Sciatic nerve (tissue), 2 donors: ENCODE measurements around the gene DPYSL4. TPM values are rescaled to one million over a fixed set of nuclear protein-coding genes. Genes with fewer than 3 reads are reported as not detected.

ENCODE experiments used
- ATAC-seq: fragments of 200-7000 bp; cut with Tn5 transposase; one replicate; pipeline ENCODE4 v1.9.1; 2020; ENCODE audit warnings: mild to moderate bottlenecking, moderate library complexity
- DNase-seq: peaks from one replicate; pipeline ENCODE4 v3.0.0-alpha.2; 2020; ENCODE audit warnings: low spot score
- intact Hi-C: fragments of 100-400 bp; cut with DNase I; formaldehyde crosslinking; loops from one replicate; pipeline ENCODE4 v1.14.2; 2022
- total RNA-seq: library from RNA; stranded (reverse); fragmentation: NEBNext Ultra II Directional; extraction: Animal tissue kit (Norgen Biotek cat#: 25700); gene quantifications from one replicate; pipeline ENCODE4 v1.2.1, GENCODE V29; 2021
- donor health status: DM: no; HTN: no; CAD: no.
- donor health status: DM: no; HTN: no; CAD: no.

The DPYSL4 gene
- total RNA-seq, 1 donor from 2014 or later = 0.31 TPM

DNA sequence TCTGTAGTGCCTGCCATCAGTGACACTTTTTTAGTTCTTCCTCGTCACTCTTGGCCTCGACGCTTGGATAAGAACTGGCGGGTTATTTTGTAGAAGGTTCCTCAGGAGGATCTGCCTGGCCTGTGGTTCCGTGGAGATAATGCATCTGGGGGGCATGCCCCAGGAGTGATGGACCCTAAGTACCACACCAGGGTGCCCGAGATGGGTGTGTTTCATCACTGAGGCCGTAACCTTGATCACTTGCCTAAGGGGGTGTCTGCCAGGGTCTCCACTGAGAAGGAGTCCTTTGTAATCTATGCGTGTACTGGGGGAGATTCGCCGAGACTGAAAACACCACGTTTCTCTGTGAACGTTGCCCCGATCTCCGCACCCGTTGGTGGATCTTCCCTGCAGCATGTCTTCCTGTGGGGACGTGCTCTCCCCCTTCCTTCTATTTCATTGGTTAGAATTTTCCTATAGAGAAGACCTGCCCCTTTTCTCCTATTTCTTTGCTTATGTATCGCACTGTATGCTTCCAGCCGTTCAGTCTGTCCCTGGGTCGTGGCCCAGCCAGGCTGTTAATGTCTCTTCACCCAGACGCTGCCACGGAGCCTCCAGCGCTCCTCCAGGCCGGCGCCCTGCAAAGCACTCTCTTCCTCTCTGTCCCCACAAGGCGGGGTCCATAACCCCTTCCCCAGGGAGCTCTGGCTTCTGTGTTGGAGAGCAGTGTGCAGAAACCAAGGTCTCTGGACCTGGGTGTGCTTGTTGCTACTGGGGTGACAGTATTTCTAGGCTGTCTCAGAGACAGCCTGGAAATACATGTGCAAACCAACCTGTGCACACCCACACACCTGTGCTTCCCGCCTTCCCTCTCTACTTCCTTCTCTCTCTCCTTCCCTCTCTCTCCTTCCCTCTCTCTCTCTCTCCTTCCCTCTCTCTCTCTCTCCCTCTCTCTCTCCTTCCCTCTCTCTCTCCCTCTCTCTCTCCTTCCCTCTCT, 14.4 kb upstream of the DPYSL4 start:
- no peak for DNase-seq
- no peak for ATAC-seq
- intact Hi-C loops = no loop called here

DNA sequence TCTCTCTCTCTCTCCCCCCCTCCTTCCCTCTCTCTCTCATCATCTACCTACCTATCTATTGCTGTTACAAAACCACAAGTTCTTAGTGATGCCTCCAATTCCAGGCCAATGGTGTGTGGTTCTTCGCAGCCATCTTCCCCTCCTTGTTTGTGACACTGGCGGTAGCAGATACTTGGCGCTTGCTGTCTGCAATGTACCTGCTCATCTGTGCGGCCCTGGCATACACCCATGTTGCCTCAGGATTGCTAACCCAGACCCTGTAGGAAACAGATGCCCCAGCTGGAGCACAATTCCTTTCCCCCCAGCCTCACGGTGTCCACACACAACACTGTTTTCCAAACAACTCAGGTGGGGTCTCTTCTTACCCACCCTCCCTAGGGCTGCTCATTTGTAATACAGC, 13.6 kb upstream of the DPYSL4 start:
- DNase-seq (no peak), ATAC-seq (no peak)
- intact Hi-C loops = no loop called here

DNA sequence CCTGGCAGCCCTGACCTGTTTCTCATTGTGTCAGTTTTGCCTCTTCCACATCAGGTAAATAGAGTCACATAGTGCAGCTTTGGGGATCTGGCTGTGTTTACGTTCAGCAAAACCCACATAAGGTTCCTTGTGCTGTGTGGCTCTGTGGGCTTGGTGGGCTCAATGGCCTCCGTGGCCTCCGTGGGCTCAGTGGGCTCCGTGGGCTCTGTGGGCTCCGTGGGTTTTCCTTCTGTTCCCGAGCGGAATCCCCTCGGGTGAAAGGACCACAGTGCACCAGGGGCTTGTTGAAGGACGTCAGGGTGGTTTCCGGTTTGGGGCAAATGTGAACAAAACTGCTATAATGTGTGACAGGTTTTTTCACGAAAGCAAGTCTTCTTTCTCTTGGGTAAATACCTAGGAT, 12.5 kb upstream of the DPYSL4 start:
- no peak for DNase-seq
- ATAC-seq = no peak
- intact Hi-C loops = no loop called here

DNA sequence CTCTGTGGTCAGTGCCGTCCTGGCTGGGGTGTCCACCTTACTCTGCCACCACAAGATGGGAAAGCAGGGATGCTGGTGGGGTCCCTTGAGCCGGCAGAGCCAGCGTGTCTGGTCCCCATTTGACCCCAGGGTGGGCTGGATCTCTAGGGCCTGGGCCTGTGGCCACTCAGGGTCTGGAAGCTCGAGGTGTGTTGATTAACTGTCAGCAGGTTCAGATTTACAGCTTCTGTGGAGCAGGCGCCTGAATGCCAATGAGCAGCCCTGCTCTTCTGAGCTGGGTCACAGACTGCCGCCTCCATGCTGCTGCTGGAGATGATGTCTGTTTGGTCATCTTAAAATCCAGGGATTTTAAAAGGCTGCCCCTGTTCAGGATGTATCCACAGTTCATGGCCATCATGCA, 11.3 kb upstream of the DPYSL4 start:
- intact Hi-C loops = no loop called here
- no peak for DNase-seq
- no peak for ATAC-seq

DNA sequence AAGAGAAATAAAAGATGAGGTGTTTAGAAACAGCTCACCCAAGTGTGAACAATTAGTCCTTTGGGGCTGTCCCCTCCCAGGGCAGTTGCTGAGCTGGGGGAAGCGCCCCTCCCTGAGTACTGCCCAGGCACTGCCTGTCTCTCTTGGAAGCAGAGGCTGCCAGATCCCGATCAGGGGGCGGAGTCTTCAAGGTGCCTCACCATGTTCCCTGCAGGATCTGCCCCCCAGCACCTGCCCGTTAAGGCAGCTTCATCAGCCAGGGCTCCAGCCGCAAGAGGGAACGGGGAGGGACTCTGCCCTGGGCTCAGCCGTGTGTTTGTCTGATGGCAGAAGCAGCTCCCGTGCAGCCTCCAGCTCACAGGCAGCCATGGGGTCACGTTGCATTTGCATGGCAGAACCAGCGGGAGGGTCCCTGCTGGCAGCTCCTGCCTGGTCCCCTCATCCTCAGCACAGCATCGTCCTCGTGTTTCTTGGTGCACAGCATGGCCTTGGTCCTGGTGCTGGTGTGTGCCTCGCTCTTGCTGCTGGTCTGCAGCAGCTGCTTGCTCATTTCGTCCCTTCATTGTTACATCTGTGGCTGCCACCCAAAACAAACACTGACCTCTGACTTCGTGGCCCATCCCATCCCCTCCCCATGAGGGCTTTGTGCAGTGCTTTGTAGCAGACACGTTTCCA, 10.7 kb upstream of the DPYSL4 start:
- DNase-seq (no peak), ATAC-seq (peak; percentile 56)
- intact Hi-C loops = no loop called here

DNA sequence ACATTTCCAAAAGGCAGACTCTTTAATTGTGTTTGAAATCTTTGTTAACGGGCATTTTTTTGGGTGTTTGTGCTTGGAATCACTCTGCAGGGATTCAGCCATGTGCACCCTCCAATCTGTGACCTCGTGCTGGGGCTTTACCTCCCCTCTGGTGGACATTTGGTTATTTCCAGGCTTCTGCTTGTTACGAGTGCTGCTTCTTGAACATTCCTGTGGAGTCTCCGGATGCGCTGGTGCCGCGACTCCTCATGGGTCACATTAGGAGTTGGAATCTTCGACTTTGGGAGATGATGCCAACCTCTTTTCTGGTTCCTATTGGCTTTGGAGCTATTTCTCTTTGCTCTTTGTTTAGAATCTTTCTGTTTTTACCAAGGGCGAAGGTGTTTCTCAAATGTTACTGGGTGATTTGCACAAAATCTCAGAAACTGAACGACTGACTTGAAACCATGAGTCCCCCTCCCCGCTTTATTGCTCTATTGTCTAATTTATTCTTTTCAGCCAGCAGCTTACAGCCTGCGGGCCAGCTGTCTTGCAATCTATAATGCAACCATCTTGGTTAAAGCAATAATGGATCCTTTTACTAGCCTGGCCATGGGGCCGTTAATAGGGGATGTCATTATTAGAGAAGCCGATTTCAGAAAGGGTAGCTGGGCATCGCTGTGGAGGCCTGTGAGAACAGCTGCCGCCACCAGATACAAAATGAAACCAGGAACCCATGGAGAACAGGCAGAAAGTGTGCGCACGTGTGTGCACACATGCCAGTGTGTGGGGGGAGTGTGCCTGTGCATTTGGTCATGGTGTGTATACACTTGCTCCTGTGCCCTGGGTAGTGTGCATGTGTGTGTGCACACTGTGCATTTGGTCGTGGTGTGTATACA, 9.9 kb upstream of the DPYSL4 start:
- intact Hi-C loops = no loop called here
- DNase-seq (no peak), ATAC-seq (peak; percentile 45)

DNA sequence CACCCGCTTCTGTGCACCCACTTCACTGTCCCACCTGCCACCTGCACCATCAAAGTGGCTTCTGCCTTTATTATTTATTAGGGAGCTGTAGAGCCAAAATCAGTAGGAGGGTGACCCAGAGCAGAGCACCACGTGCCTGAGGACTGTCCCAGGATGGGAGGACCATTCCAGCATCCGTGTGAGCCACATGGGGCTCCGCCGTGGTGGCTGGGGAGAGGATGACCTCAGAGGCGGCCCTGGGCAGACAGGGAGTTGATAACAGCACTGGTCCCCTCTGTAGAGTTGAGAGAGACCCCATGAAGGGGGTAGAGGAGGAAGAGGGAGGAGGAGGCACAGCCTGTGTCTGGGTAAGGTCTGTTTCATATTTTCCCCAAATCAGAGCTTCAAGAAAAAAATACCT, 8.7 kb upstream of the DPYSL4 start:
- no peak for ATAC-seq
- no peak for DNase-seq
- intact Hi-C loops = no loop called here

DNA sequence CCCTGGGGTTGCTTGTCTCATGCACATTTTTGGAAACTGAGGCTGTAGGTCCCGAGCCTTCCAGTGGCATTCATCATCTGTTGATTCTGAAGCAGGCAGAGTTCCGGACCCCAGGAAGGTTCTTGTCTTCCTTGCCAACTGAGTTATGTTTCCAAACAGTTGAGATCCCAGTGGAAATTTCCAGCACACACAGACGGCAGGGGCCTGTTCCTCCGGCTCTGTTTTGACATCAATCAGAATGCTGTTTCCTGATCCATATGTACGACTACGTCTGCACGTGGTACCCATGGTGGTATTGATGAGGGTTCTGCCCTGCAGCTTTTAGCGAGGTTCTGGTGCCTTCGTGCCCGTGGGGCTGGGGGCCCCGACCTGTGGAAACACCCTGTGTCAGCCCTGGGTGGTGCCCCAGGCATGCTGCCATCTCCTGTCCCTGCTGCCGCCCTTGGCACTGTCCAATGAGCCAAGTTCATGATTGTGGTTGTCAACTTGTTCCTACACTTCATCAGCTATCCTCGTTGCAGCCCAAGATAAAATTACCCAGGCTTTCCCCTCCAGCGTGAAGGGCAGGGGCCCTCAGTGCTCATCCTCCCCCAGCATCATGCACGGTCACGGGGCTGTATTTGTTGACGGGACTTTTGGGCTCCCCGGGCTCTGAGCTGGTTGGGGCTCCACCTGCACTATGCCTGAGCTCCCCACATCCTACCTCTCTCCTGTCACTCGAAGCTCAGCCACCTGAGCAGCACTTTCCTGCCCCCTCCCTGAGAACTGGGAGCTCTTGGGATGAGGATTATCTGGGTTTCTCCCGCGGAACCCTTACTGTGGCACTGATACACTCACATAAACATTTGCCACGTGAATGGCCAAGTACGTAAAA, 7.8 kb upstream of the DPYSL4 start:
- intact Hi-C loops = no loop called here
- no peak for ATAC-seq
- DNase-seq = no peak

DNA sequence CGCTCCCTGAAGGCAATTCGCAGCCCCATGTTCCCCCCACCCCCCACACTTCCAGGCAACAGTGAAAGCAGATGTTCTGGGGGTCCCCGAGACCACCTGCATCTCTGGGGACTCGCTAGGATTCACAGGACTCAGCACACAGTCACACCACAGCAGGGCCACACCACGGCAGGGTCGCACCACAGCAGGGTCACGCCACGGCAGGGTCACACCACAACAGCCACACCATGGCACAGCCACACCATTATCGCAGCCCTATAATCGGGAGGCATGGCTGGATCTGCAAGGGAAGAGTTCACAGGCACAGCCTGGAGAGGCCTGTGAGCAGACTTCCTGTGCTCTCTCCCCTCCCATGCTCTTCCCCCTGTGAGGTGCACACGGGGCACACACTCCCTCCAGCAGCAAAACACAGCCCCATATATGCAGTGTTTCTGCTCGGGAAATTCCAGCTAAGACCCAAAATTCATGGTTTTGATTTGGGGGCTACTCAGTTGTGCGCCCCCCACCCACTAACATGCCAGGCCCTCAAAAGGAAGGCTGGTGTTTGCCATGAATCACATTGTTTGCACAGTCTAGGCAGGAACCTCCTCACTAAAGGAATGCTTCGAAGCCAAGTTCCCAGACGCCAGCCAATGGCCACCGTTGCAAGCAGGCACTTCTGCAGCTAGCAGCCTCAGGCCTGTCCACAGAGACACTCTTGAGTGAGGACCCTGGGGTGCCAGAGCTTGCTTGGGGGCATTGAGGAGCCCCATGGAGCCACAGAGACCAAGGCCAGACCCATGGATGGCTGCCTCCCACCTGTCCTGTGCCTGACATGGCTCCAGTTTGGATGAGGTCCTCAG, 7.0 kb upstream of the DPYSL4 start:
- ATAC-seq = no peak
- intact Hi-C loops = no loop called here
- DNase-seq = no peak

DNA sequence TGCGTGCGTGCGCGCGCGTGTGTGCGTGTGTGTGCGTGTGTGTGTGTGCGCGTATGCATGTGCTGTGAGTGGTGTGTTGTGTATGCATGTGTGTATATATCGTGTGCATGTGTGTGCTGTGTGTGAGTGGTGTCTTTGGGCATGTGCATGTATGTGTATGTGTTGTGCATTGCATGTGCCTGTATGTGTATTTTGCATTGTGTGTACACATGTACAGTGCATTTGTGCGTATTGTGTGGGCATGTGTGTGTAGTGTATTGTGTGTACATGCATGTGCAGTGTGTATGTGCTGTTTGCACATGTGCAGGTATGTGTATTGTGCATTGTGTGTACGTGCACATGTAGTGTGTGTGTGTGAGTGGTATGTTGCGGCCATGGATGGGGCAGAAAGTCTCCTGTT, 6.0 kb upstream of the DPYSL4 start:
- ATAC-seq (no peak), DNase-seq (no peak)
- intact Hi-C loops = no loop called here

DNA sequence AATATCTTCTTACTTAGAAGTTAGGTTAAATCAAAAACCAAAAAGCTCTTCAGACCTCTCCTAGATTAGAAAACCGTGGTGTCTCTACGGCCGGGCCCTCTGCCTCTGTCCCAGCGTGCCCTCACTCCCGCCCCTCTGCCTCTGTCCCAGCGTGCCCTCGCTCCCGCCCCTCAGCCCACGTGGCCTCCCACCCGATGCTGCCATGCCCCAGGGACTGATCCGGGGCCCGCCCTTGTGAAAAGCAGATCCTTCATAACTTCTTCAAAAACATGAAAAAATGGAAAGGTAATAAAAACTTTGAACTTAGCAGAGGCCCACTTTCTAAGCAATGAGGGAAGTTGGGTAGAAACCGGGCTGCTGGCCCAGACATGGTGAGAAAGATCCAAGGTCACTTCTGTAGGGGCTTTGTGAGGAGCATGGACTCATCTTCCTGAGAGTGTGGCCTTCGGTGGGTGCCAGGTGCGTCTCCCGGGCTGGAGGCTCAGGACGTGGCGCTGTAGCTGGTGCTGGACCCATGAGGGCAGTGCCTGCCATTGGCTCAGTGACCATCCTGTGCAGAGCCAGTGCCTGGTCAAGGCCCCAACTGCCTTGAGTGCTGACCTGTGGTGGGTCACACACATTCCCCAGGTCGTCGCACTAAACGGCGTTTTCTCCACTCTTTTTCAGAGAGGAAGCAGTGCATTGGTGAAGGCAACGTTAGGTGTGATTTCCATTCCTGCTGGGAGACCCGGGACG, 4.9 kb upstream of the DPYSL4 start:
- no peak for DNase-seq
- ATAC-seq = no peak

DNA sequence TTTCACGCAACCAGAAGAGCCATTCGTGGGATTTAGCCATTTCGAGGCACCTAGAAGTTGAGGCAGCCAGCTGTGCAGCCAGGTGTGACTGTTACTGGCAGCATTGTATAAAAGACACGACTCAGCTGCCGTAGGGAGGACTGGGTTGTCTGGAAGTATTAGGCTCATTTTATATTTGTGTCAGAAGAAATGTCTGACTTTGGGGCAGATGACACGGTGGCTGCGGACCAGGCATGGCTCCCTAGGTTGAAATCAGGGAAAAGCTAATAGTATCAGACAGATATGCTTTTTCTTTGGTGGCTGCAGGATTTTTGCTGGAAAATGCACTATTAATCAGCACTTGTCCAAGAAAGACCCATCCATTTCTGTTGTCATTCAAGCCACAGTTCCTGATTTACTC, 4.2 kb upstream of the DPYSL4 start:
- ATAC-seq (no peak), DNase-seq (no peak)
- intact Hi-C loops = no loop called here

More for the DNA sequence above, 4.9 kb upstream of the DPYSL4 start:
- intact Hi-C loops = no loop called here

DNA sequence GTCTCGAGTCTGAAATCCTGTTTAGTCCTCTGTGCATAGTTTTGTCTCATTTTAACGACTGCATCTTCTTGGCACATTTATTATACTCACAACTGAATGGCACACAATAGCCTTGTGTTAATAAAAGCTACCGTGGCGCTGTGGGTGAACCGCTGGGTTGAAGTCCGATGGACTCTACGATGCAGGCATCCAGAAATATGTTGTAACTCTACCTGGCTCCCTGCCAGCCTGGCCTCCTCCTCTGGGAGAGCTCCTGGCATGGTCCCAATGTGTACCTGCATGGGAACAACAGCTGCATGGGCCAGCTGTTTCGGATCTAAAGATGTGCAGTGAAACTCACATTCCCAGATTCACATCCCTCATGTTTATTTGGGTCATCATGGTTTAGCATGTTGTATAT, 3.7 kb upstream of the DPYSL4 start:
- ATAC-seq (no peak), DNase-seq (no peak)
- intact Hi-C loops = no loop called here

DNA sequence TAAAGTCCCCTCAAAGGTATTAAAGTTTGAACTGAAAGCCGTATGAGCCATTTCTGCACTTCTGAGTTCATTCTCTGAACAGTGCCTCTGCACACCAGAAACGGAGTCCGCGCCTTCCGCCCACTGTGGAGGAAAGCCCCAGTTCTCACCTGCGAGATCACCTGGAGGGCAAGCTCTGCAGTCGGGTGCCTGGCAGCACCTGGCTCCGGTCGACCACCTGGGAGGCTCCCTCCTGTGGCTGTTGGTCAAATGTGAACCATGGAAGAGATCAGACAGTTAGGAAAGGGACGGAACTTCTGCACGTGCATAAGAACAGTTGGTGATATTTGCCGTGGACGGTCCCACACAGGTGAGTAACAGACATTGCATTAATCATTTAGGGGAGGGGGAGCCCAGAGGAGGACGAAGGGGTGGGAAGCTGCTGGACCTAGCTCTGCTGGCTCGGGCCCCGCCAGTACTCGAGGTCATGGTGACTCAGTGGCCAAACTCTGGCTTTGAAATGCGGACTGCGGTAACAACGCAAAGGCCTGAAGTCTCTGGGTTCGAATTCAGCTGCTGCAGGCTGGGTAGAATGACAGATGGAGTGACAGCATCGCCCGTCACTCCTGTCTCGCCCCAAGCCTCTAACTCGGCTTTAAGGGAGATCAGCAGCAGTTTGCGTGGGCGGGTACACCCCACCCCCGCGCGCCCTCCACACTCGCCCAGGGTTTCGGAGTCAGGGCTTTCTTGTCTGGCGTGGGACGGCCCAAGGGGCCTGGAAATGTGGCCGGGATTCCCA, 1.7 kb upstream of the DPYSL4 start:
- ATAC-seq = no peak

DNA sequence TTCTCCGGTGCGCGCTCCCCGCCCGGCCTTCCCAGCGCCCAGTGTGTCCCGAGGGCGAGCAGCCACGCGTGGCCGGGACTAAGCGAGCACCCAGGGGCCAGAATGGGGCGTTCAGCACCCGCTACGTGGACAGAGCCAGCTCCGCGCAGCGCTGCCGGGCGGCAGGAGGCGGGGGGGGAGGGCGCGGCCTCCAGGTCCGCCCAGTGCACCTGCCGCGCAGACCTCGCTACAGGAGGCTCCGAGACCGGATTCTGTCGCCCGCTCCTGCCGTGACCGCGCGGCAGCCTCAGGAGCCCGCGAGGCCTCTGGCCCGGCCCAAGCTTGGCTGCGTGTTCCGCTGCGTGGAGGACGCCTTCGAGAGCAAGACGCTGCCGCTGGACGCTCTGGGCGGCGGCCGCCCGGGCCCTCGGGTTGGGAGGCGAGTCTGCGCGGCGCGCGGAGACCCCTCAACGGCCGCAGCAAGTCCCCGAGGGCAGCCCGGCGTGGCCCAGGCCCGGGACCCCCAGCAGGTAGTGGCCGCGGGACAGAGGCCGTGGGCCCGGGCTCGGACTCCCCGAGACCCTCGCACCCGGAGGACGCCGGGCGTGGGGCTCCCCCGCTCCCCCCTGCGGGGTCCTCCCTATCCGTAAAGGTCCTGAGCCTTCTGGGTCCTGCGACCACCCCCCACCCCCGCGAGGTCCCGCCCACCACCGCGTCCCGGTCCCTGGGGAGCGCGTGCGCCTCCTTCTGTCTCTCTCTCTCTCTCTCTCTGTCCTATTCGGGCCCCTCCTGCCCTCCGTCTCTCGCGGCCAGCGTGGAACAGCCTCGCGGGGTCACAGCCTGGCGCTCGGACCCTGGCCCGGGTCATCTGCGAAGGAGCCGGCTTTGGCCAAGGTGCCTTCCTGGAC, 904 bp upstream of the DPYSL4 start:
- intact Hi-C loops = no loop called here
- ATAC-seq (peak; percentile 76), DNase-seq (no peak)

More for the DNA sequence above, 1.7 kb upstream of the DPYSL4 start:
- DNase-seq = no peak
- intact Hi-C loops = no loop called here
